Measurements from ENCODE around the gene ATOH8.

Gene ATOH8

DNA sequence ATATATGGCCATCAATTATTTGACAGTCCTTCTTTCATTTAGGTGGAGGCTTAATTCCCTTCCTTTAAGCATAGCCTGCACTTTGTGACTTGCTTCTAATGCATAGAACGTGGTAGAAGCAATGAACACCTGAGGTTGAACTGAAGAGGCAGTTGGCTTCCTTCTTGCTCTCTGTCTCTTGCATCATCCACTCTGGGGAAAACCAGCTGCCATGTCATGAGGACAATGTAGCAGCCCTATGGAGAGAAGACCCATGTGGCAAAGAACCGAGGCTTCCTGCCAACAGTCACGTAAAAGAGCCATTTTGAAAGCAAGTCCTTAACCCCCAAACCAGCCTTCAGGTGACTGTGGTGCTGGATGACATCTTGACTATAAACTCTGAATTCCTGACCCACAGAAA lies 46.8 kb downstream of the ATOH8 start:
- Histone ChIP-seq H3K36me3 (ENCODE audit: control insufficient read depth, insufficient read depth, low read length) (no peaks in the 10 kb centered on the region), H3K4me1 (ENCODE audit: control insufficient read depth, insufficient read depth, low read length) (peaks cover 14% of the 10 kb centered on the region), H3K27ac (ENCODE audit: insufficient read depth, low read depth, low read length, poor library complexity, severe bottlenecking) (no peak overlapping the region), H3K9me3 (ENCODE audit: control insufficient read depth, low read length) (no peaks in the 10 kb centered on the region), H3K27me3 (ENCODE audit: control insufficient read depth, insufficient read depth, low read length, poor library complexity, severe bottlenecking) (no peaks in the 10 kb centered on the region), H3K4me3 (ENCODE audit: insufficient read depth, low read depth, low read length) (no peak overlapping the region)
- WGBS, 2 experiments, result 89 to 97% methylated on average over 3 of the region's 3 CpGs

- H3K4me1 ChIP-seq (ENCODE audit: control insufficient read depth, insufficient read depth, low read length), result peaks cover 2% of the 10 kb centered on the region
- 85 to 95% methylated on average over 5 of the region's 5 CpGs for WGBS, 2 experiments
Observed at GRCh38 chr2:85801871-85802270, 48.1 kb downstream of the ATOH8 start.

DNA sequence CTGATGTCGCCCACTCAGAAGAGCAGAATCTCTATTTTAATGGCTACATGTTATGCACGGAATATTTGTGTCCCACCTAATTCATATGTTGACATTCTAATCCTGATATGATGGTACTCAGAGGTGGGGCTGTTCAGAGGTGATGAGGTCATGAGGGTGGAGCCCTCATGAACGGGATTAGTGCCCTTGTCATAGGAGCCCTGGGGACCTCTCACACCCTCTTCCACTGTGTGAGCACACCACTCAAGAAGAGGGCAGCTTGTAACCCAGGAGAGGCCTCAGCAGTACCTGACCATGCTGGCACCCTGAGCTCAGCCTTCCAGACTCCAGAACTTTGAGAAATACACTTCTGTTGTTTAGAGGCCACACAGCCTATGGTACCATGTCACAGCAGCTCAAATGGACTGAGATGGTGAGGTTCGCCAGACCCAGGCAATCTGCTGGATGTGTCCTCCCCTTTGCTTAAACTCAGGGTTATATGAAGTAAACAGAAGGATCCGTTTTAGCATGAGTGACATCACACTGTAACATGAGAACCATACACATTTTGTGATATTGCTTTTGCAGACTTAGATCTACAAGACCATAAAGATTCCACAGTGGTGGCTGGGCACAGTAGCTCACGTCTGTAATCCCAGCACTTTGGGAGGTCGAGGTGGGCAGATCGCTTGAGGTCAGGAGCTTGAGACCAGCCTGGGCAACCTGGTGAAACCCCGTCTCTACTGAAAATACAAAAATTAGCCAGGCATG lies 48.7 kb downstream of the ATOH8 start:
- Histone ChIP-seq H3K4me3 (ENCODE audit: insufficient read depth, low read depth, low read length) (no peak overlapping the region), H3K4me1 (ENCODE audit: control insufficient read depth, insufficient read depth, low read length) (no peaks in the 10 kb centered on the region), H3K36me3 (ENCODE audit: control insufficient read depth, insufficient read depth, low read length) (no peaks in the 10 kb centered on the region), H3K27me3 (ENCODE audit: control insufficient read depth, insufficient read depth, low read length, poor library complexity, severe bottlenecking) (no peaks in the 10 kb centered on the region), H3K27ac (ENCODE audit: insufficient read depth, low read depth, low read length, poor library complexity, severe bottlenecking) (no peak overlapping the region), H3K9me3 (ENCODE audit: control insufficient read depth, low read length) (no peaks in the 10 kb centered on the region)
- WGBS, 2 experiments, result 90 to 92% methylated on average over 9 of the region's 9 CpGs

More at GRCh38 chr2:85801871-85802270, 48.1 kb downstream of the ATOH8 start:
- no peaks in the 10 kb centered on the region for H3K36me3 ChIP-seq (ENCODE audit: control insufficient read depth, insufficient read depth, low read length)
- no peaks in the 10 kb centered on the region for H3K27me3 ChIP-seq (ENCODE audit: control insufficient read depth, insufficient read depth, low read length, poor library complexity, severe bottlenecking)
- H3K4me3 ChIP-seq (ENCODE audit: insufficient read depth, low read depth, low read length), result no peak overlapping the region
- H3K27ac ChIP-seq (ENCODE audit: insufficient read depth, low read depth, low read length, poor library complexity, severe bottlenecking), result no peak overlapping the region
- no peaks in the 10 kb centered on the region for H3K9me3 ChIP-seq (ENCODE audit: control insufficient read depth, low read length)

DNA sequence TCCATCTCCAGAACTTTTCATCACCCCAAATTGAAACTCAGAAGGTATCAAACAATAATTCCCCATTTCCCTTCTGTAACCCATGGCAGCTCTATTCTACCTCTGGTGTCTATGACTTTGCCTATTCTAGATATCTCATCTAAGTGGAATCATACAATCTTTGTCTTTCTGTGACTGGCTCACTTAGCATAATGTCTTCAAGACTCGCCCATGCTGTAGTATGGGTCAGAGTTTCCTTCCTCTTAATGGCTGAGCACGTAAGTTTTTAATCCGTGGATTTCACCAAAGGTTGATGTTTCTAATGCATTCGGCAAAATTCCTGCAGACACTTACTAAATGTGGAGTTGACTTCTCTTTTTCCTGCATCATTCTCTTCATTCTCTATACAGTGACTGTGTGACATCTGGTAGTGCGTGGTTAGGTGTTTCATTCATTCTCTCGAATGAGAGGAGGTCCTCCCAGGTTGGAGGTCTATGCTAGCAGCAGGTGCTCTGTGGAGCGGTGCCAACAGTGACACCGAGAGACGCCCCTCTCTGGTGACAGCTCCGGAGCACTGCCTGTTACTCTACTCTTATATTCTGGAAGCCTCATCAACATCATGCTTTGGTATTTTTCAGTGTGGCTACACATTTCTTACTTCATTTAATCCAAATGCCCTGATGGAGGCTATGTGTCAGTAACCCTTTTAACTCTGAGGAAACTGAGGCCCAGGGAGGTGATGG lies 50.1 kb downstream of the ATOH8 start:
- Histone ChIP-seq H3K4me1 (ENCODE audit: control insufficient read depth, insufficient read depth, low read length) (no peaks in the 10 kb centered on the region), H3K36me3 (ENCODE audit: control insufficient read depth, insufficient read depth, low read length) (no peaks in the 10 kb centered on the region), H3K27ac (ENCODE audit: insufficient read depth, low read depth, low read length, poor library complexity, severe bottlenecking) (no peak overlapping the region), H3K27me3 (ENCODE audit: control insufficient read depth, insufficient read depth, low read length, poor library complexity, severe bottlenecking) (no peaks in the 10 kb centered on the region), H3K9me3 (ENCODE audit: control insufficient read depth, low read length) (no peaks in the 10 kb centered on the region), H3K4me3 (ENCODE audit: insufficient read depth, low read depth, low read length) (no peak overlapping the region)
- WGBS, 2 experiments, result 90 to 91% methylated on average over 10 of the region's 10 CpGs

GRCh38 chr2:85804583-85804982 lies 50.8 kb downstream of the ATOH8 start:
- Histone ChIP-seq H3K36me3 (ENCODE audit: control insufficient read depth, insufficient read depth, low read length) (no peaks in the 10 kb centered on the region), H3K4me1 (ENCODE audit: control insufficient read depth, insufficient read depth, low read length) (no peaks in the 10 kb centered on the region), H3K4me3 (ENCODE audit: insufficient read depth, low read depth, low read length) (no peak overlapping the region), H3K9me3 (ENCODE audit: control insufficient read depth, low read length) (no peaks in the 10 kb centered on the region), H3K27me3 (ENCODE audit: control insufficient read depth, insufficient read depth, low read length, poor library complexity, severe bottlenecking) (no peaks in the 10 kb centered on the region), H3K27ac (ENCODE audit: insufficient read depth, low read depth, low read length, poor library complexity, severe bottlenecking) (no peak overlapping the region)
- 0 to 9% methylated on average over 1 of the region's 1 CpG for WGBS, 2 experiments

GRCh38 chr2:85806358-85807118 lies 52.7 kb downstream of the ATOH8 start:
- WGBS, 2 experiments, result 93 to 94% methylated on average over 4 of the region's 4 CpGs
- Histone ChIP-seq H3K27ac (ENCODE audit: insufficient read depth, low read depth, low read length, poor library complexity, severe bottlenecking) (no peak overlapping the region), H3K36me3 (ENCODE audit: control insufficient read depth, insufficient read depth, low read length) (no peaks in the 10 kb centered on the region), H3K4me3 (ENCODE audit: insufficient read depth, low read depth, low read length) (no peak overlapping the region), H3K4me1 (ENCODE audit: control insufficient read depth, insufficient read depth, low read length) (no peaks in the 10 kb centered on the region), H3K9me3 (ENCODE audit: control insufficient read depth, low read length) (no peaks in the 10 kb centered on the region), H3K27me3 (ENCODE audit: control insufficient read depth, insufficient read depth, low read length, poor library complexity, severe bottlenecking) (no peaks in the 10 kb centered on the region)

GRCh38 chr2:85807756-85808155 lies 54.0 kb downstream of the ATOH8 start:
- H3K27ac ChIP-seq (ENCODE audit: insufficient read depth, low read depth, low read length, poor library complexity, severe bottlenecking), result no peak overlapping the region
- H3K4me1 ChIP-seq (ENCODE audit: control insufficient read depth, insufficient read depth, low read length), result no peaks in the 10 kb centered on the region
- no peak overlapping the region for H3K4me3 ChIP-seq (ENCODE audit: insufficient read depth, low read depth, low read length)
- 91 to 97% methylated on average over 3 of the region's 3 CpGs for WGBS, 2 experiments
- no peaks in the 10 kb centered on the region for H3K27me3 ChIP-seq (ENCODE audit: control insufficient read depth, insufficient read depth, low read length, poor library complexity, severe bottlenecking)
- H3K9me3 ChIP-seq (ENCODE audit: control insufficient read depth, low read length), result no peaks in the 10 kb centered on the region
- H3K36me3 ChIP-seq (ENCODE audit: control insufficient read depth, insufficient read depth, low read length), result no peaks in the 10 kb centered on the region

GRCh38 chr2:85810371-85811179 lies 56.8 kb downstream of the ATOH8 start:
- 91 to 93% methylated on average over 16 of the region's 16 CpGs for WGBS, 2 experiments
- H3K4me1 ChIP-seq (ENCODE audit: control insufficient read depth, insufficient read depth, low read length), result peaks cover 8% of the 10 kb centered on the region
- no peak overlapping the region for H3K4me3 ChIP-seq (ENCODE audit: insufficient read depth, low read depth, low read length)
- H3K36me3 ChIP-seq (ENCODE audit: control insufficient read depth, insufficient read depth, low read length), result no peaks in the 10 kb centered on the region
- H3K27ac ChIP-seq (ENCODE audit: insufficient read depth, low read depth, low read length, poor library complexity, severe bottlenecking), result no peak overlapping the region
- H3K27me3 ChIP-seq (ENCODE audit: control insufficient read depth, insufficient read depth, low read length, poor library complexity, severe bottlenecking), result no peaks in the 10 kb centered on the region
- no peaks in the 10 kb centered on the region for H3K9me3 ChIP-seq (ENCODE audit: control insufficient read depth, low read length)

DNA sequence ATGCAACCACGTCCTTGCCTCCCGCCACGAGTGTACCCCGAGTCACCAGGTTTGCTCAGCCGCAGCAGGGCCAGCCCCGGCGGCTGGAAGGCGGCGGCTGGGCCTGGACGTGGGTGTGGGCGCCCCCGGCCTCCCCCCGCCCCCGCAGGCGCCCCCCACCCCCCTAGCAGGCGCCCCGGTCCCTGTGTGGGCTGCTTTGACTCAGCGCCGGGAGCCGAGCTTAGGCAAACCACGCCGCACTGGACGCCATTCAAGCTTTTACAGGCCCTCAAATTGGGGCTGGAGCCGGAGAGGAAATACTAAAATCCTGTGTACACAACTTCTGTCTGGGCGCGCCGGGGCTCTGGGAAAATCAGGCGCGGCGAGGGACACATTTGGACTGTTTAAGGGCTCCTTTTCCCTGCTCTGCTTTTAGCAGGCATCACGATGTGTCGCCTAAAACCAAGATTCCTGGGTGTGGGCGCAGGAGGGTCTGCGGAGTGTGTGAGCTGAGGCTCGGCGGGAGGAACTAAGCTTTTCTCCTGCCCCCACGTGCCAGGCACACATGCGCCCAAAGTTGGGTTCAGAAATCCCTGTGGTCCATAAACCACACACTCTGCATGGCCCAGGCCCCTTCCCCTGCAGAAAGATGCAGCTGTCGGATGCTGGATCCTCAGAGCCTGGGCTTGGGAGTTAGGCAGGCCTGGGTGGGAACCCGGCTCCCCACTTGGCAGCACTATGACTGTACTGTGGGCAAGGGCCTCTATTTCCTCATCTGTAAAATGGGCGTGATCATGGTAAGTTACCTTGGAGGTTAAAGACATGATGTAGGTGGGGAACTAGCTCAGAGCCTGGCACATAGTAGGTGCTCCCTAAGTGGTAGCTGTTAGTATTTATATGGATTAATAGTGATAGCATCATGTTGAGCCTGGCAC lies 57.6 kb downstream of the ATOH8 start:
- H3K27me3 ChIP-seq (ENCODE audit: control insufficient read depth, insufficient read depth, low read length, poor library complexity, severe bottlenecking), result no peaks in the 10 kb centered on the region
- no peak overlapping the region for H3K4me3 ChIP-seq (ENCODE audit: insufficient read depth, low read depth, low read length)
- no peak overlapping the region for H3K27ac ChIP-seq (ENCODE audit: insufficient read depth, low read depth, low read length, poor library complexity, severe bottlenecking)
- WGBS, 2 experiments, result 89 to 91% methylated on average over 41 of the region's 41 CpGs
- no peaks in the 10 kb centered on the region for H3K9me3 ChIP-seq (ENCODE audit: control insufficient read depth, low read length)
- H3K36me3 ChIP-seq (ENCODE audit: control insufficient read depth, insufficient read depth, low read length), result no peaks in the 10 kb centered on the region
- H3K4me1 ChIP-seq (ENCODE audit: control insufficient read depth, insufficient read depth, low read length), result peaks cover 8% of the 10 kb centered on the region

Data from ectodermal cell (in vitro differentiated cells).